IMR-90 (cell line): ENCODE data around the gene KLRB1. TPM values are rescaled to one million over a fixed set of nuclear protein-coding genes. Genes with fewer than 3 reads are reported as not detected.

Experiments
- ATAC-seq: fragments of 200-7000 bp; cut with Tn5 transposase; 2 replicates; pipeline ENCODE4 v1.9.1; 2020; ENCODE audit warnings: low read depth, mild to moderate bottlenecking, moderate library complexity
- BruUV-seq: library from RNA; stranded (reverse); fragments of 400-500 nt; replicated peaks from 2 replicates; lab custom pipeline; 2021; lab: Mats Ljungman, UMichigan
- CTCF ChIA-PET: fragments of 300-600 bp; formaldehyde crosslinking; extraction: SDS; loops from one replicate; lab custom pipeline; 2021; ENCODE audit warnings: antibody characterized with exemption; lab: Yijun Ruan, JAX
- POLR2A ChIA-PET: fragments of 300-600 bp; sonication (Branson Sonifier 250); formaldehyde crosslinking; loops from one replicate; lab custom pipeline; 2022; ENCODE audit warnings: antibody characterized with exemption; ENCODE audit not compliant: unreplicated experiment; lab: Charles Lee
- DNase-seq: peaks from one replicate; pipeline ENCODE4 v3.0.0; 2013
- H2AFZ ChIP-seq: replicated peaks from 2 replicates; pipeline ENCODE3; 2013; ENCODE audit warnings: low read length, mild to moderate bottlenecking; ENCODE audit not compliant: poor library complexity
- H2AK5ac ChIP-seq: 2 replicates; pipeline ENCODE4 v1.6.1; 2013; ENCODE audit warnings: low read depth, low read length, inconsistent platforms
- H2AK9ac ChIP-seq: replicated peaks from 2 replicates; pipeline ENCODE3; 2013; ENCODE audit warnings: mild to moderate bottlenecking, low read depth, low read length, moderate library complexity; ENCODE audit not compliant: poor library complexity
- H2BK120ac ChIP-seq: 2 replicates; pipeline ENCODE4 v1.6.1; 2013; ENCODE audit warnings: low read depth, low read length, inconsistent platforms
- H2BK15ac ChIP-seq: 3 replicates; pipeline ENCODE4 v1.6.1; 2013; ENCODE audit warnings: low read depth, low read length, inconsistent platforms
- H2BK20ac ChIP-seq: 2 replicates; pipeline ENCODE4 v1.6.1; 2013; ENCODE audit warnings: low read depth, mild to moderate bottlenecking, inconsistent platforms, low read length, moderate library complexity
- H2BK5ac ChIP-seq: 2 replicates; pipeline ENCODE4 v1.6.1; 2013; ENCODE audit warnings: mild to moderate bottlenecking, low read depth, low read length, inconsistent platforms; ENCODE audit not compliant: poor library complexity, severe bottlenecking
- H3K14ac ChIP-seq: replicated peaks from 2 replicates; pipeline ENCODE4 v1.6.1; 2013; ENCODE audit warnings: low read depth, low read length, inconsistent platforms
- H3K18ac ChIP-seq: 2 replicates; pipeline ENCODE4 v1.6.1; 2013; ENCODE audit warnings: low read depth, low read length, control low read depth
- H3K23ac ChIP-seq: 2 replicates; pipeline ENCODE4 v1.6.1; 2013; ENCODE audit warnings: low read depth, low read length, inconsistent platforms
- H3K27ac ChIP-seq: 2 replicates; pipeline ENCODE4 v1.5.1; 2013; ENCODE audit warnings: mild to moderate bottlenecking, control low read depth, low read length; ENCODE audit not compliant: insufficient read depth
- H3K27me3 ChIP-seq: 2 replicates; pipeline ENCODE4 v1.6.1; 2013; ENCODE audit warnings: low read length; ENCODE audit not compliant: control insufficient read depth, insufficient read depth
- H3K36me3 ChIP-seq: 2 replicates; pipeline ENCODE4 v1.6.1; 2013; ENCODE audit warnings: low read length, mixed read lengths; ENCODE audit not compliant: control insufficient read depth, insufficient read depth
- H3K4ac ChIP-seq: 2 replicates; pipeline ENCODE4 v1.6.1; 2013; ENCODE audit warnings: low read depth, low read length, inconsistent platforms
- H3K4me1 ChIP-seq: 2 replicates; pipeline ENCODE4 v1.6.1; 2013; ENCODE audit warnings: low read length, mixed read lengths; ENCODE audit not compliant: control insufficient read depth, insufficient read depth
- H3K4me2 ChIP-seq: 2 replicates; pipeline ENCODE4 v1.6.1; 2013; ENCODE audit warnings: low read depth, mild to moderate bottlenecking, control low read depth, low read length, moderate library complexity
- H3K4me3 ChIP-seq: 2 replicates; pipeline ENCODE4 v1.5.1; 2013; ENCODE audit warnings: low read depth, mild to moderate bottlenecking, control low read depth, low read length, moderate library complexity; ENCODE audit not compliant: insufficient read depth
- H3K56ac ChIP-seq: 2 replicates; pipeline ENCODE4 v1.6.1; 2013; ENCODE audit warnings: low read length, inconsistent platforms; ENCODE audit not compliant: insufficient read depth; ENCODE audit errors: extremely low read depth
- H3K79me1 ChIP-seq, 2 experiments: 2 replicates each; pipeline ENCODE4 v1.6.1; 2013; ENCODE audit warnings: low read length in 2 of 2, inconsistent platforms in 1 of 2, low read depth in 1 of 2
- H3K9ac ChIP-seq: 2 replicates; pipeline ENCODE4 v1.6.1; 2013; ENCODE audit warnings: low read depth, low read length, control low read depth
- H3K9me1 ChIP-seq: 2 replicates; pipeline ENCODE4 v1.6.1; 2013; ENCODE audit warnings: low read length, inconsistent platforms; ENCODE audit not compliant: insufficient read depth
- H3K9me3 ChIP-seq: 2 replicates; pipeline ENCODE4 v1.6.1; 2013; ENCODE audit warnings: low read length; ENCODE audit not compliant: control insufficient read depth, insufficient read depth
- H4K20me1 ChIP-seq: 2 replicates; pipeline ENCODE4 v1.6.1; 2013; ENCODE audit warnings: low read length, inconsistent platforms; ENCODE audit not compliant: insufficient read depth
- H4K5ac ChIP-seq: 2 replicates; pipeline ENCODE4 v1.6.1; 2013; ENCODE audit warnings: mild to moderate bottlenecking, low read depth, low read length, control low read depth
- H4K8ac ChIP-seq, 2 experiments: 2 replicates each; pipeline ENCODE4 v1.6.1; 2013; ENCODE audit warnings: low read depth in 2 of 2, low read length in 2 of 2, control low read depth in 1 of 2, inconsistent platforms in 1 of 2
- H4K91ac ChIP-seq: 2 replicates; pipeline ENCODE4 v1.6.1; 2013; ENCODE audit warnings: low read depth, low read length, inconsistent platforms; ENCODE audit not compliant: insufficient read depth
- BHLHE40 ChIP-seq: fragments of 150-350 bp; IDR thresholded peaks from 2 replicates; pipeline ENCODE4 v1.6.1; 2016; ENCODE audit warnings: mild to moderate bottlenecking, low read depth, low read length
- CEBPB ChIP-seq: IDR thresholded peaks from 2 replicates; pipeline ENCODE4 v1.6.1; 2012; ENCODE audit warnings: low read depth, low read length, improper control_type of control experiment
- CHD1 ChIP-seq: IDR thresholded peaks from 2 replicates; pipeline ENCODE4 v1.6.1; 2012; ENCODE audit warnings: low read depth, low read length, improper control_type of control experiment
- CTCF ChIP-seq: conservative IDR thresholded peaks from 2 replicates; pipeline ENCODE4 v1.5.1; 2012; ENCODE audit warnings: mild to moderate bottlenecking, low read depth, low read length, improper control_type of control experiment
- ELK1 ChIP-seq: fragments of 150-350 bp; IDR thresholded peaks from 2 replicates; pipeline ENCODE4 v1.6.1; 2016; ENCODE audit warnings: low read depth, mild to moderate bottlenecking, low read length, moderate library complexity, borderline replicate concordance
- FOS ChIP-seq: fragments of 150-350 bp; IDR thresholded peaks from 2 replicates; pipeline ENCODE4 v1.6.1; 2016; ENCODE audit warnings: low read depth, low read length
- MAFK ChIP-seq: IDR thresholded peaks from 2 replicates; pipeline ENCODE4 v1.6.1; 2012; ENCODE audit warnings: low read depth, low read length, improper control_type of control experiment
- MAZ ChIP-seq: IDR thresholded peaks from 2 replicates; pipeline ENCODE4 v1.6.1; 2012; ENCODE audit warnings: low read depth, mild to moderate bottlenecking, low read length, improper control_type of control experiment, moderate library complexity, borderline replicate concordance
- MXI1 ChIP-seq: IDR thresholded peaks from 2 replicates; pipeline ENCODE4 v1.6.1; 2012; ENCODE audit warnings: low read depth, mild to moderate bottlenecking, low read length, moderate library complexity, borderline replicate concordance
- NFE2L2 ChIP-seq: fragments of 150-350 bp; IDR thresholded peaks from 2 replicates; pipeline ENCODE4 v1.6.1; 2016; ENCODE audit warnings: low read depth, mild to moderate bottlenecking, low read length
- POLR2A ChIP-seq: IDR thresholded peaks from 2 replicates; pipeline ENCODE4 v1.6.1; 2012; ENCODE audit warnings: mild to moderate bottlenecking, low read depth, low read length
- RAD21 ChIP-seq: IDR thresholded peaks from 2 replicates; pipeline ENCODE4 v1.6.1; 2012; ENCODE audit warnings: low read length, improper control_type of control experiment
- RCOR1 ChIP-seq: IDR thresholded peaks from 2 replicates; pipeline ENCODE4 v1.6.1; 2012; ENCODE audit warnings: mild to moderate bottlenecking, low read length, improper control_type of control experiment; ENCODE audit not compliant: insufficient replicate concordance
- RFX5 ChIP-seq: IDR thresholded peaks from 2 replicates; pipeline ENCODE4 v1.8.0; 2012; ENCODE audit warnings: low read depth, mild to moderate bottlenecking, low read length, moderate library complexity
- SMC3 ChIP-seq: fragments of 150-350 bp; IDR thresholded peaks from 2 replicates; pipeline ENCODE4 v1.6.1; 2016; ENCODE audit warnings: low read depth, mild to moderate bottlenecking, antibody characterized with exemption, low read length, moderate library complexity
- USF2 ChIP-seq: fragments of 150-350 bp; IDR thresholded peaks from 2 replicates; pipeline ENCODE4 v1.6.1; 2017; ENCODE audit warnings: mild to moderate bottlenecking, antibody characterized with exemption, low read length, low read depth
- WGBS, 2 experiments: methylation state at CpG; one replicate each; pipeline versions ENCODE4 v1.1.5 to v1.1.7; 2013; ENCODE audit warnings: missing lambda C conversion rate in 2 of 2; ENCODE audit not compliant: insufficient read length in 1 of 2; ENCODE audit errors: extremely low coverage in 2 of 2; 5-methylcytosine and 5-hydroxymethylcytosine counted together
- dilution Hi-C: fragments of 300-500 bp; cut with HindIII; formaldehyde crosslinking; loops from one replicate; pipeline ENCODE4 v1.14.3; 2018; ENCODE audit warnings: low sequenced_read_pairs; ENCODE audit not compliant: unreplicated experiment
- in situ Hi-C: fragments of 300-500 bp; cut with MboI; formaldehyde crosslinking; loops from 3 replicates; pipeline ENCODE4 v1.14.3; 2019; ENCODE audit warnings: low sequenced_read_pairs, inconsistent platforms, mixed read lengths
- intact Hi-C: fragments of 100-400 bp; cut with micrococcal nuclease; formaldehyde crosslinking; loops from 2 replicates; pipeline ENCODE4 v1.10.0; 2022
- polyA plus RNA-seq, 3 experiments: library from polyadenylated mRNA; depleted of rRNA; stranded (reverse); fragments of >200 nt; gene quantifications; 2 replicates each; pipeline ENCODE4 v1.2.3, GENCODE V29; 2012; ENCODE audit warnings: low replicate concordance in 1 of 3
- total RNA-seq: library from RNA; depleted of rRNA; stranded (reverse); fragments of >200 nt; gene quantifications from 2 replicates; pipeline ENCODE4 v1.2.3, GENCODE V29; 2012

KLRB1 gene
- total and polyA plus RNA-seq, 2 of the 4 experiments (the other 2 are of a cell fraction): not detected

- no peak overlapping the region for H3K27ac ChIP-seq
- H3K27me3 ChIP-seq: no peaks in the 10 kb centered on the region
- H3K79me1 ChIP-seq: no peaks in the 10 kb centered on the region
- no peak overlapping the region for H3K18ac ChIP-seq
- no TSS peak for BruUV-seq
- H3K9me3 ChIP-seq: no peaks in the 10 kb centered on the region
- no peak overlapping the region for H2BK5ac ChIP-seq
- DNase-seq (no peak), ATAC-seq (no peak)
- in situ Hi-C loops (loop anchor here (25.0 kb wide), 1 partner anchor 290 kb away; no protein-coding TSS in a partner anchor), intact Hi-C loops (no loop called here), dilution Hi-C loops (no loop called here)
- ChIA-PET POLR2A (no interaction called here), CTCF (interaction anchor here (0.5 kb wide), 1 partner anchor 16 kb away, joined by 4 read pairs; no protein-coding TSS in a partner anchor)
- no peak overlapping the region for H2BK20ac ChIP-seq
- no peak overlapping the region for H3K9ac ChIP-seq
- H3K14ac ChIP-seq: no peak overlapping the region
- TF ChIP-seq USF2 (no peak), CEBPB (no peak), SMC3 (no peak), ELK1 (no peak), MXI1 (no peak), POLR2A (no peak), RFX5 (no peak), NFE2L2 (no peak), CTCF (no peak), MAZ (no peak), FOS (no peak), MAFK (no peak), RCOR1 (no peak), RAD21 (no peak), BHLHE40 (no peak), CHD1 (no peak)
- H2BK15ac ChIP-seq: no peak overlapping the region
- H3K23ac ChIP-seq: no peak overlapping the region
- H3K56ac ChIP-seq: no peak overlapping the region
- H4K20me1 ChIP-seq: no peaks in the 10 kb centered on the region
- WGBS, 2 experiments: no CpG with 5 or more reads among the region's 2 CpGs
- no peak overlapping the region for H3K4me3 ChIP-seq
- no peak overlapping the region for H3K4ac ChIP-seq
- H3K9me1 ChIP-seq: no peaks in the 10 kb centered on the region
- no peak overlapping the region for H2AFZ ChIP-seq
- H3K4me1 ChIP-seq: no peaks in the 10 kb centered on the region
- no peak overlapping the region for H3K4me2 ChIP-seq
- no peak overlapping the region for H2AK5ac ChIP-seq
- H3K36me3 ChIP-seq: no peaks in the 10 kb centered on the region
- H4K8ac ChIP-seq: no peak overlapping the region
- H4K5ac ChIP-seq: no peak overlapping the region
- H2AK9ac ChIP-seq: no peak overlapping the region
- H4K91ac ChIP-seq: no peak overlapping the region
- no peak overlapping the region for H2BK120ac ChIP-seq
Observed at GRCh38 chr12:9626821-9627220, 19.1 kb upstream of the KLRB1 start.
